ENCODE results near the gene PAK4.
A peak's percentile ranks its signal among the peaks of the same experiment; 100 is the strongest.
"Not testable (repeated sequence)": the region's sequence is repeated elsewhere in the genome, so short reads cannot be mapped to it uniquely, and the experiment has no call there.

The PAK4 gene

GRCh38 chr19:39125554-39126311 is at the start of gene PAK4:
PAK4 (plus strand) TSS chr19:39125786; CDS start chr19:39169554, 43,768 bp downstream.
- DNase-seq, result peak; percentile 91 to 98

GRCh38 chr19:39077323-39077722 is 48.3 kb upstream of the PAK4 start:
- DNase-seq, result no peak

- DNase-seq, result no peak
These were observed 47.0 kb upstream of the PAK4 start for GRCh38 chr19:39078436-39079200.

- no peak for DNase-seq
These were observed 45.2 kb upstream of the PAK4 start for GRCh38 chr19:39080431-39080830.

GRCh38 chr19:39082167-39082566 is 43.4 kb upstream of the PAK4 start:
- DNase-seq, result no peak

GRCh38 chr19:39082745-39083598 is 42.6 kb upstream of the PAK4 start:
- DNase-seq, result no peak

- no peak for DNase-seq
These were observed 42.0 kb upstream of the PAK4 start for GRCh38 chr19:39083599-39083982.

- peak in 1 of 2 experiments; percentile 8 for DNase-seq
These were observed 41.4 kb upstream of the PAK4 start, which contains the start of gene ACP7 for GRCh38 chr19:39083983-39084731. ACP7 (plus strand) TSS chr19:39084368; CDS start chr19:39085270, 902 bp downstream.

GRCh38 chr19:39084732-39085080 is 40.9 kb upstream of the PAK4 start:
- no peak for DNase-seq

GRCh38 chr19:39085392-39085791 is 40.2 kb upstream of the PAK4 start:
- DNase-seq, result no peak

- DNase-seq, result no peak
These were observed 39.2 kb upstream of the PAK4 start for GRCh38 chr19:39086386-39086785.

GRCh38 chr19:39087907-39088686 is 37.5 kb upstream of the PAK4 start:
- DNase-seq, result no peak

- DNase-seq, result not testable (repeated sequence)
These were observed 35.6 kb upstream of the PAK4 start for GRCh38 chr19:39090016-39090415.

GRCh38 chr19:39090881-39091280 is 34.7 kb upstream of the PAK4 start:
- DNase-seq, result no peak

- DNase-seq, result not testable (repeated sequence)
These were observed 29.6 kb upstream of the PAK4 start for GRCh38 chr19:39095799-39096540.

GRCh38 chr19:39097299-39097698 is 28.3 kb upstream of the PAK4 start:
- no peak for DNase-seq

- DNase-seq, result no peak
These were observed 27.9 kb upstream of the PAK4 start for GRCh38 chr19:39097721-39098120.

GRCh38 chr19:39098365-39099269 is 27.0 kb upstream of the PAK4 start:
- no peak for DNase-seq

- no peak for DNase-seq
These were observed 26.2 kb upstream of the PAK4 start for GRCh38 chr19:39099341-39099740.
